MCF 10A (cell line): ENCODE results near the gene E2F1. TPM values are rescaled to one million over a fixed set of nuclear protein-coding genes. Genes with fewer than 3 reads are reported as not detected.

ENCODE experiments used
- BruUV-seq: library from RNA; stranded (reverse); fragments of 400-500 nt; replicated peaks from 2 replicates; lab custom pipeline; 2021; lab: Mats Ljungman, UMichigan
- CTCF ChIA-PET: fragments of 300-600 bp; sonication (Branson Sonifier 250); formaldehyde crosslinking; extraction: SDS; loops from one replicate; lab custom pipeline; 2021; ENCODE audit warnings: antibody characterized with exemption, inconsistent platforms; lab: Yijun Ruan, JAX
- POLR2A ChIA-PET: fragments of 300-600, 350-650 bp; sonication (Branson Sonifier 250); formaldehyde crosslinking; extraction: SDS; loops from one replicate; lab custom pipeline; 2020; ENCODE audit warnings: antibody characterized with exemption, inconsistent platforms; lab: Yijun Ruan, JAX
- DNase-seq: peaks from one replicate; pipeline ENCODE4 v3.0.0-alpha.2; 2018; ENCODE audit not compliant: unreplicated experiment
- H3K27ac Mint-ChIP-seq: one replicate; pipeline ENCODE4 v1.8.0; 2022; ENCODE audit warnings: mild to moderate bottlenecking, low read depth, mixed read lengths; ENCODE audit not compliant: unreplicated experiment
- H3K27me3 Mint-ChIP-seq: one replicate; pipeline ENCODE4 v1.8.0; 2022; ENCODE audit warnings: mixed read lengths; ENCODE audit not compliant: insufficient read depth, unreplicated experiment
- H3K36me3 Mint-ChIP-seq: one replicate; pipeline ENCODE4 v1.8.0; 2022; ENCODE audit warnings: mild to moderate bottlenecking, moderate library complexity, mixed read lengths; ENCODE audit not compliant: insufficient read depth, unreplicated experiment
- H3K4me1 Mint-ChIP-seq: one replicate; pipeline ENCODE4 v1.8.0; 2022; ENCODE audit warnings: mixed read lengths; ENCODE audit not compliant: insufficient read depth, unreplicated experiment
- H3K4me3 Mint-ChIP-seq: one replicate; pipeline ENCODE4 v1.8.0; 2022; ENCODE audit warnings: mild to moderate bottlenecking, moderate library complexity, mixed read lengths; ENCODE audit not compliant: unreplicated experiment
- H3K9me3 Mint-ChIP-seq: one replicate; pipeline ENCODE4 v1.8.0; 2022; ENCODE audit warnings: mixed read lengths; ENCODE audit not compliant: unreplicated experiment
- CTCF ChIP-seq: fragments of 200-600 bp; IDR thresholded peaks from one replicate; pipeline ENCODE4 v1.8.0; 2022; ENCODE audit warnings: antibody characterized with exemption, mild to moderate bottlenecking; ENCODE audit not compliant: unreplicated experiment
- intact Hi-C: fragments of 100-400 bp; cut with micrococcal nuclease; formaldehyde crosslinking; loops from 2 replicates; pipeline ENCODE4 v1.14.1; 2022
- total RNA-seq: library from RNA; stranded (reverse); gene quantifications from 2 replicates; pipeline ENCODE4 v1.2.3, GENCODE V29; 2022

Gene E2F1
- total RNA-seq, 1 experiment from 2014 or later = 3.7 TPM

DNA sequence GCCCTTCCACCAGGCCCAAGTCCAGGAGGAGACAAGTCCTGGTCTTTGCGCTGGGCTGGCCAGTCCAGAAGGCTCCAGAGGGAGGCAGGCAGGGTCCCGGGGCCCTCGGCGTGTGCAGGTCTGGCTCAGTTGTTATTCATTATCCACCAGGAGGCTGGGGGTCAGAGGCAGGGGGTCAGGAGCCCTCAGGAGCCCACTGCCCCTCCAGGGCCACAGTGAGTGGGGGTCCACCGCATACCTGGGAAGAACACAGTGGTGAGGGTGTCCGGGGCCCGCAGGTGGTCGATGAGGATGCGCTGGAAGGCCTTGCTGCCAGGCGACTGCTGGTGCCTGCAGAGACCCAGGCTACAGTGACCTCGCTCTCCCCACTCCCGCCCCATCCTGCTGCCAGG is 28.5 kb downstream of the E2F1 start:
- peaks cover 14% of the 10 kb centered on the region for H3K36me3 Mint-ChIP-seq
- TF ChIP-seq CTCF = no peak
- no peaks in the 10 kb centered on the region for H3K4me1 Mint-ChIP-seq
- intact Hi-C loops = no loop called here
- no peak overlapping the region for H3K27ac Mint-ChIP-seq
- H3K4me3 Mint-ChIP-seq = no peak overlapping the region
- BruUV-seq = no TSS peak
- no peaks in the 10 kb centered on the region for H3K9me3 Mint-ChIP-seq
- no peak for DNase-seq
- H3K27me3 Mint-ChIP-seq = no peaks in the 10 kb centered on the region
- POLR2A ChIA-PET = no interaction called here
- CTCF ChIA-PET = no interaction called here

DNA sequence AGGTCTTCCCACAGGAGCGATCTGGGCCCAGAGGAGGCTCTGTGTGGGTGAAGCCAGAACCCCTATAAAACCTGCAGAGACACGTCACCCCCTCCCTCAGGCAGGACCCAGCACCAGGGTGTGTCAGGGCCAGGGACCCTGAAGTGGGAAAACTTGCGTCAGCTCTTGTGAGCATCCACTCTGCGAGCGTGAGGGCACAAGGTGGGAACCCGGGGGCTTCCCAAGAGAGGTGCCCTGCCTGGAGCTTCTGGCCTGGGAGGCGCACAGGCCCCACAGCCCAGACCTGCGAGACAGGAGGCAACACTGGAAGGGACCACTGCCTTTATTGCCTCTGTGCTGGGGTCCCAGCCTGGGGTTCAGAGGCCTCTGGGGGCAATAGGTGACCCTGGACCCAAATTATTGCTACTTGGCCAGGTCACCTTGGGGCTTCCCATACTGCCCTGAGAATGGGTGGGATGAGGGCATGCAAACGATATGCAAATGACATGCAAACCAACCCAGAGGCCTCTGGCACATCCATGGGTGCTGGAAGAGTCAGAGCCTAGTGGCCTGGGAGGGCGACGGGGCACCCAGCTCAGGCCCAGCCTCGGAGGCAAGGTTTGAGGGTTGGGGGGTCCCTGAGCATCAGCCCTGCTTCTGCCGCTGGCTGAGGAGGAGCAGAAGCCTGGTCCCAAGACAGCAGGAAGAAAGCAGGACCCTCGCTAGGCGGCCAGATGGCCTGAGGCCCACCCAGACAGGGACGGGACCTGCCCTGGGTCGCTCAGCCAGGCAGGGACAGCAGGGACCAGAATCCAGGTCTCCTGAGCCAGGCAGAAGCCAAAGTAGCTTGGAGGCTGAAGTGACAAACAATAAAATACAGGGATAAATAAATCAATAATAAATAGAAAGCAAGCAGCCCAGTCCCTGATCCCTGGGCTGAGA is 29.1 kb downstream of the E2F1 start:
- ChIA-PET POLR2A (interaction anchor here (0.7 to 1.3 kb wide), 3 partner anchors 9 to 12 kb away, joined by 3 read pairs; no protein-coding TSS in a partner anchor), CTCF (no interaction called here)
- H3K4me3 Mint-ChIP-seq = no peak overlapping the region
- H3K36me3 Mint-ChIP-seq = peaks cover 14% of the 10 kb centered on the region
- no TSS peak for BruUV-seq
- no peaks in the 10 kb centered on the region for H3K9me3 Mint-ChIP-seq
- no peak for DNase-seq
- TF ChIP-seq CTCF = no peak
- H3K27ac Mint-ChIP-seq = no peak overlapping the region
- intact Hi-C loops = no loop called here
- no peaks in the 10 kb centered on the region for H3K4me1 Mint-ChIP-seq
- no peaks in the 10 kb centered on the region for H3K27me3 Mint-ChIP-seq

GRCh38 chr20:33656010-33656782 is 30.0 kb downstream of the E2F1 start:
- H3K27ac Mint-ChIP-seq = no peak overlapping the region
- no peaks in the 10 kb centered on the region for H3K9me3 Mint-ChIP-seq
- BruUV-seq = no TSS peak
- peaks cover 14% of the 10 kb centered on the region for H3K36me3 Mint-ChIP-seq
- H3K4me3 Mint-ChIP-seq = no peak overlapping the region
- no peaks in the 10 kb centered on the region for H3K4me1 Mint-ChIP-seq
- POLR2A ChIA-PET = interaction anchor here (0.7 to 1.3 kb wide), 3 partner anchors 9 to 12 kb away, joined by 3 read pairs; no protein-coding TSS in a partner anchor
- DNase-seq = no peak
- CTCF ChIA-PET = interaction anchor here (0.6 to 3.4 kb wide), 2 partner anchors 199 to 1536 kb away, joined by 3 to 15 read pairs; no protein-coding TSS in a partner anchor
- no peaks in the 10 kb centered on the region for H3K27me3 Mint-ChIP-seq
- intact Hi-C loops = no loop called here
- TF ChIP-seq CTCF = no peak

DNA sequence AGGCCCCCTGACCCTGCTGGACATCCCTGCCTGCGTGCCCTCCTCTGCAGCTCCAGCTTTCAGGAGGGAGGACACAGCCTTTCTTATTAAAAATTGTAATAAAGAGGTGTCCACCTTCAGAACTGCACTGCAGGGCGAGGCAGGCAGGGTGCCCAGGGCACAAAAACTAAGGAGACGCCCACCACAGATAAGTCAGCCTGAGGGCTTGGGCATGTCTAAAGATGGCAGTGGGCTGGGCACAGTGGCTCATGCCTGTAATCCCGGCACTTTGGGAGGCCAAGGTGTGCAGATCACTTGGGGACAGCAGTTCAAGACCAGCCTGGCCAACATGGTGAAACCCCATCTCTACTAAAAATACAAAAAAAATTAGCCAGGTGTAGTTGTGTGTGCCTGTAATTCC is 31.0 kb downstream of the E2F1 start:
- Mint-ChIP-seq H3K36me3 (peaks cover 14% of the 10 kb centered on the region), H3K27me3 (no peaks in the 10 kb centered on the region), H3K4me3 (no peak overlapping the region), H3K9me3 (no peaks in the 10 kb centered on the region), H3K4me1 (no peaks in the 10 kb centered on the region), H3K27ac (no peak overlapping the region)
- intact Hi-C loops = no loop called here
- no peak for TF ChIP-seq CTCF
- POLR2A ChIA-PET = interaction anchor here (0.9 to 2.8 kb wide), 3 partner anchors 12 to 195 kb away, joined by 3 to 18 read pairs (median 4); partner anchors contain the start of genes ACTL10 and ZNF341
- CTCF ChIA-PET = interaction anchor here (0.6 to 5.6 kb wide), 4 partner anchors 9 to 198 kb away, joined by 3 to 28 read pairs (median 9); partner anchors contain the start of gene ACTL10
- no peak for DNase-seq
- no TSS peak for BruUV-seq
